GM23338 (cell line): ENCODE data around the gene AP2M1. TPM values are rescaled to one million over a fixed set of nuclear protein-coding genes. Genes with fewer than 3 reads are reported as not detected.

Experiments used
- ATAC-seq: fragments of 200-7000 bp; cut with Tn5 transposase; 3 replicates; pipeline ENCODE4 v1.9.1; 2020
- DNase-seq: peaks from one replicate; pipeline ENCODE4 v3.0.0-alpha.2; 2015; ENCODE audit warnings: low spot score
- H2AFZ ChIP-seq: fragments of 200-600 bp; sonication (generic); 2 replicates; pipeline ENCODE4 v1.8.0; 2016; ENCODE audit warnings: antibody characterized with exemption, mild to moderate bottlenecking, moderate library complexity
- H3F3A ChIP-seq: fragments of 200-600 bp; sonication (generic); replicated peaks from 2 replicates; pipeline ENCODE4 v1.8.0; 2017; ENCODE audit warnings: antibody characterized with exemption, mixed run types, low read depth
- H3K27ac ChIP-seq: fragments of 200-600 bp; sonication (generic); 2 replicates; pipeline ENCODE4 v1.6.1; 2016; ENCODE audit warnings: low read depth
- H3K27me3 ChIP-seq: fragments of 200-600 bp; sonication (generic); 2 replicates; pipeline ENCODE4 v1.8.0; 2016; ENCODE audit warnings: mild to moderate bottlenecking, mixed run types, moderate library complexity; ENCODE audit not compliant: insufficient read depth
- H3K36me3 ChIP-seq: fragments of 200-600 bp; sonication (generic); 2 replicates; pipeline ENCODE4 v1.8.0; 2016; ENCODE audit warnings: mild to moderate bottlenecking; ENCODE audit not compliant: insufficient read depth
- H3K4me1 ChIP-seq: fragments of 200-600 bp; sonication (generic); 2 replicates; pipeline ENCODE4 v1.8.0; 2016; ENCODE audit warnings: mild to moderate bottlenecking, moderate library complexity; ENCODE audit not compliant: insufficient read depth
- H3K4me2 ChIP-seq: fragments of 200-600 bp; sonication (generic); 2 replicates; pipeline ENCODE4 v1.7.1; 2017; ENCODE audit warnings: mixed run types
- H3K4me3 ChIP-seq: fragments of 200-600 bp; sonication (generic); 2 replicates; pipeline ENCODE4 v1.6.1; 2016; ENCODE audit warnings: mixed run types
- H3K79me2 ChIP-seq: fragments of 200-600 bp; sonication (generic); replicated peaks from 2 replicates; pipeline ENCODE4 v1.8.0; 2017; ENCODE audit warnings: mild to moderate bottlenecking; ENCODE audit not compliant: insufficient read depth
- H3K9me2 ChIP-seq: fragments of 200-600 bp; sonication (generic); 2 replicates; pipeline ENCODE4 v1.8.0; 2017; ENCODE audit not compliant: insufficient read depth
- H4K20me1 ChIP-seq: fragments of 200-600 bp; sonication (generic); replicated peaks from 2 replicates; pipeline ENCODE4 v1.8.0; 2017; ENCODE audit warnings: mild to moderate bottlenecking; ENCODE audit not compliant: insufficient read depth
- H3K27ac Mint-ChIP-seq: 2 replicates; pipeline ENCODE4 v1.8.0; 2020; ENCODE audit warnings: inconsistent platforms, mild to moderate bottlenecking, moderate library complexity, mixed read lengths
- H3K27me3 Mint-ChIP-seq: 3 replicates; pipeline ENCODE4 v1.8.0; 2022; ENCODE audit warnings: low read depth, mild to moderate bottlenecking, moderate library complexity, mixed read lengths, inconsistent platforms; ENCODE audit not compliant: insufficient read depth, poor library complexity
- H3K36me3 Mint-ChIP-seq: 3 replicates; pipeline ENCODE4 v1.8.0; 2021; ENCODE audit warnings: low read depth, mild to moderate bottlenecking, inconsistent platforms, moderate library complexity, mixed read lengths
- H3K4me1 Mint-ChIP-seq: 3 replicates; pipeline ENCODE4 v1.8.0; 2020; ENCODE audit warnings: mild to moderate bottlenecking, inconsistent platforms, mixed read lengths
- H3K4me3 Mint-ChIP-seq: 3 replicates; pipeline ENCODE4 v1.8.0; 2021; ENCODE audit warnings: moderate library complexity, mild to moderate bottlenecking, inconsistent platforms, mixed read lengths
- H3K9me3 Mint-ChIP-seq: 3 replicates; pipeline ENCODE4 v1.8.0; 2020; ENCODE audit warnings: moderate library complexity, mild to moderate bottlenecking, inconsistent platforms, mixed read lengths
- CREB1 ChIP-seq: fragments of 250-450 bp; sonication (Bioruptor Pico); IDR thresholded peaks from 2 replicates; pipeline ENCODE4 v1.5.0; 2020; ENCODE audit warnings: low read depth, mild to moderate bottlenecking, moderate library complexity
- EZH2 ChIP-seq: fragments of 200-600 bp; sonication (generic); IDR thresholded peaks from one replicate; pipeline ENCODE4 v1.8.0; 2017; ENCODE audit warnings: antibody characterized with exemption, mild to moderate bottlenecking, low read depth; ENCODE audit not compliant: unreplicated experiment
- EZH2phosphoT487 ChIP-seq: fragments of 200-600 bp; sonication (generic); IDR thresholded peaks from one replicate; pipeline ENCODE4 v1.8.1; 2018; ENCODE audit warnings: antibody characterized with exemption; ENCODE audit not compliant: unreplicated experiment
- JUNB ChIP-seq: IDR thresholded peaks from one replicate; pipeline ENCODE4 v1.6.1; 2016; ENCODE audit warnings: antibody characterized with exemption; ENCODE audit not compliant: unreplicated experiment
- NANOG ChIP-seq: IDR thresholded peaks from 2 replicates; pipeline ENCODE4 v1.6.1; 2016; ENCODE audit warnings: antibody characterized with exemption, borderline replicate concordance
- POLR2AphosphoS5 ChIP-seq: IDR thresholded peaks from 2 replicates; pipeline ENCODE4 v1.6.1; 2016; ENCODE audit warnings: antibody characterized with exemption, low read depth
- REST ChIP-seq: IDR thresholded peaks from one replicate; pipeline ENCODE4 v1.6.1; 2018; ENCODE audit warnings: antibody characterized with exemption; ENCODE audit not compliant: unreplicated experiment
- STAT1 ChIP-seq: IDR thresholded peaks from one replicate; pipeline ENCODE4 v1.6.1; 2016; ENCODE audit warnings: antibody characterized with exemption; ENCODE audit not compliant: unreplicated experiment
- ZNF114 ChIP-seq: fragments of 250-450 bp; sonication (Bioruptor Pico); IDR thresholded peaks from 2 replicates; pipeline ENCODE4 v1.5.0; 2020; ENCODE audit warnings: mild to moderate bottlenecking, moderate library complexity
- ZNF331 ChIP-seq: fragments of 250-450 bp; sonication (Bioruptor Pico); IDR thresholded peaks from 2 replicates; pipeline ENCODE4 v1.5.0; 2020; ENCODE audit warnings: low read depth, mild to moderate bottlenecking, moderate library complexity
- polyA plus RNA-seq: library from polyadenylated mRNA; unstranded; fragments of >200 nt; fragmentation: Nextera tagmentation; extraction: Ambion mirVana; gene quantifications from 2 replicates; pipeline ENCODE4 v1.2.1, GENCODE V29; 2016
- total RNA-seq: library from RNA; depleted of rRNA; stranded (reverse); fragments of >200 nt; shearing (Covaris generic); gene quantifications from 2 replicates; pipeline ENCODE4 v1.2.3, GENCODE V29; 2014
- TF ChIP-seq, protein P1 (sequence below): IDR thresholded peaks from 2 replicates; pipeline ENCODE4 v1.6.1; 2016; ENCODE audit warnings: antibody characterized with exemption
- TF ChIP-seq, protein P2 (sequence below), 2 experiments: fragments of 200-600 bp in 1 of 2; sonication (generic) in 1 of 2; conservative IDR thresholded peaks; 2 replicates each; pipeline versions ENCODE4 v1.5.1 to v1.6.1; 2016 to 2017; ENCODE audit warnings: antibody characterized with exemption in 2 of 2, low read depth in 2 of 2, mild to moderate bottlenecking in 2 of 2, moderate library complexity in 1 of 2
- TF ChIP-seq, protein P3 (sequence below): fragments of 250-450 bp; sonication (Bioruptor Pico); IDR thresholded peaks from 2 replicates; pipeline ENCODE4 v1.5.0; 2020; ENCODE audit warnings: mild to moderate bottlenecking, moderate library complexity

The AP2M1 gene
- total and polyA plus RNA-seq, 2 experiments from 2014 or later = 215 to 305 TPM

GRCh38 chr3:184177331-184177731, 2.7 kb downstream of the AP2M1 start:
- DNase-seq (no peak), ATAC-seq (no peak; the same call in 2 of the 3 replicates)
- peak overlapping the region; percentile 99 for H3K27ac Mint-ChIP-seq
- Histone ChIP-seq H3K79me2 (peaks cover 40% of the 10 kb centered on the region), H2AFZ (no peak overlapping the region), H3K4me1 (peaks cover 15% of the 10 kb centered on the region), H3K4me3 (peak overlapping the region; percentile 92; the same call in 1 of the 2 replicates), H3K4me2 (peak overlapping the region; percentile 97; the same call in 1 of the 2 replicates), H3F3A (0 out of 2 replicates have a peak, but pooled peaks cover 4% of the 10 kb centered on the region), H3K9me2 (no peaks in the 10 kb centered on the region), H3K27me3 (no peaks in the 10 kb centered on the region), H3K27ac (peak overlapping the region; percentile 97), H3K36me3 (peaks cover 20% of the 10 kb centered on the region), H4K20me1 (peaks cover 4% of the 10 kb centered on the region)
- peaks cover 58% of the 10 kb centered on the region for H3K36me3 Mint-ChIP-seq
- H3K9me3 Mint-ChIP-seq = no peaks in the 10 kb centered on the region
- peaks cover 28% of the 10 kb centered on the region for H3K4me1 Mint-ChIP-seq
- H3K27me3 Mint-ChIP-seq = peaks cover 3% of the 10 kb centered on the region
- H3K4me3 Mint-ChIP-seq = peak overlapping the region; percentile 98
- TF ChIP-seq ZNF331 = no peak
- no peak for TF ChIP-seq CREB1
- no peak for TF ChIP-seq ZNF114
- TF ChIP-seq, protein P1, sequence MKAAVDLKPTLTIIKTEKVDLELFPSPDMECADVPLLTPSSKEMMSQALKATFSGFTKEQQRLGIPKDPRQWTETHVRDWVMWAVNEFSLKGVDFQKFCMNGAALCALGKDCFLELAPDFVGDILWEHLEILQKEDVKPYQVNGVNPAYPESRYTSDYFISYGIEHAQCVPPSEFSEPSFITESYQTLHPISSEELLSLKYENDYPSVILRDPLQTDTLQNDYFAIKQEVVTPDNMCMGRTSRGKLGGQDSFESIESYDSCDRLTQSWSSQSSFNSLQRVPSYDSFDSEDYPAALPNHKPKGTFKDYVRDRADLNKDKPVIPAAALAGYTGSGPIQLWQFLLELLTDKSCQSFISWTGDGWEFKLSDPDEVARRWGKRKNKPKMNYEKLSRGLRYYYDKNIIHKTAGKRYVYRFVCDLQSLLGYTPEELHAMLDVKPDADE = no peak
- TF ChIP-seq POLR2AphosphoS5 = no peak
- TF ChIP-seq JUNB = no peak
- no peak for TF ChIP-seq EZH2
- TF ChIP-seq, protein P2, sequence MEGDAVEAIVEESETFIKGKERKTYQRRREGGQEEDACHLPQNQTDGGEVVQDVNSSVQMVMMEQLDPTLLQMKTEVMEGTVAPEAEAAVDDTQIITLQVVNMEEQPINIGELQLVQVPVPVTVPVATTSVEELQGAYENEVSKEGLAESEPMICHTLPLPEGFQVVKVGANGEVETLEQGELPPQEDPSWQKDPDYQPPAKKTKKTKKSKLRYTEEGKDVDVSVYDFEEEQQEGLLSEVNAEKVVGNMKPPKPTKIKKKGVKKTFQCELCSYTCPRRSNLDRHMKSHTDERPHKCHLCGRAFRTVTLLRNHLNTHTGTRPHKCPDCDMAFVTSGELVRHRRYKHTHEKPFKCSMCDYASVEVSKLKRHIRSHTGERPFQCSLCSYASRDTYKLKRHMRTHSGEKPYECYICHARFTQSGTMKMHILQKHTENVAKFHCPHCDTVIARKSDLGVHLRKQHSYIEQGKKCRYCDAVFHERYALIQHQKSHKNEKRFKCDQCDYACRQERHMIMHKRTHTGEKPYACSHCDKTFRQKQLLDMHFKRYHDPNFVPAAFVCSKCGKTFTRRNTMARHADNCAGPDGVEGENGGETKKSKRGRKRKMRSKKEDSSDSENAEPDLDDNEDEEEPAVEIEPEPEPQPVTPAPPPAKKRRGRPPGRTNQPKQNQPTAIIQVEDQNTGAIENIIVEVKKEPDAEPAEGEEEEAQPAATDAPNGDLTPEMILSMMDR (conservative IDR thresholded peaks at IDR 0.05; ENCODE audit: low read depth in 2 of 2) = no peak
- no peak for TF ChIP-seq STAT1
- TF ChIP-seq NANOG = no peak
- no peak for TF ChIP-seq EZH2phosphoT487
- no peak for TF ChIP-seq REST
- TF ChIP-seq, protein P3, sequence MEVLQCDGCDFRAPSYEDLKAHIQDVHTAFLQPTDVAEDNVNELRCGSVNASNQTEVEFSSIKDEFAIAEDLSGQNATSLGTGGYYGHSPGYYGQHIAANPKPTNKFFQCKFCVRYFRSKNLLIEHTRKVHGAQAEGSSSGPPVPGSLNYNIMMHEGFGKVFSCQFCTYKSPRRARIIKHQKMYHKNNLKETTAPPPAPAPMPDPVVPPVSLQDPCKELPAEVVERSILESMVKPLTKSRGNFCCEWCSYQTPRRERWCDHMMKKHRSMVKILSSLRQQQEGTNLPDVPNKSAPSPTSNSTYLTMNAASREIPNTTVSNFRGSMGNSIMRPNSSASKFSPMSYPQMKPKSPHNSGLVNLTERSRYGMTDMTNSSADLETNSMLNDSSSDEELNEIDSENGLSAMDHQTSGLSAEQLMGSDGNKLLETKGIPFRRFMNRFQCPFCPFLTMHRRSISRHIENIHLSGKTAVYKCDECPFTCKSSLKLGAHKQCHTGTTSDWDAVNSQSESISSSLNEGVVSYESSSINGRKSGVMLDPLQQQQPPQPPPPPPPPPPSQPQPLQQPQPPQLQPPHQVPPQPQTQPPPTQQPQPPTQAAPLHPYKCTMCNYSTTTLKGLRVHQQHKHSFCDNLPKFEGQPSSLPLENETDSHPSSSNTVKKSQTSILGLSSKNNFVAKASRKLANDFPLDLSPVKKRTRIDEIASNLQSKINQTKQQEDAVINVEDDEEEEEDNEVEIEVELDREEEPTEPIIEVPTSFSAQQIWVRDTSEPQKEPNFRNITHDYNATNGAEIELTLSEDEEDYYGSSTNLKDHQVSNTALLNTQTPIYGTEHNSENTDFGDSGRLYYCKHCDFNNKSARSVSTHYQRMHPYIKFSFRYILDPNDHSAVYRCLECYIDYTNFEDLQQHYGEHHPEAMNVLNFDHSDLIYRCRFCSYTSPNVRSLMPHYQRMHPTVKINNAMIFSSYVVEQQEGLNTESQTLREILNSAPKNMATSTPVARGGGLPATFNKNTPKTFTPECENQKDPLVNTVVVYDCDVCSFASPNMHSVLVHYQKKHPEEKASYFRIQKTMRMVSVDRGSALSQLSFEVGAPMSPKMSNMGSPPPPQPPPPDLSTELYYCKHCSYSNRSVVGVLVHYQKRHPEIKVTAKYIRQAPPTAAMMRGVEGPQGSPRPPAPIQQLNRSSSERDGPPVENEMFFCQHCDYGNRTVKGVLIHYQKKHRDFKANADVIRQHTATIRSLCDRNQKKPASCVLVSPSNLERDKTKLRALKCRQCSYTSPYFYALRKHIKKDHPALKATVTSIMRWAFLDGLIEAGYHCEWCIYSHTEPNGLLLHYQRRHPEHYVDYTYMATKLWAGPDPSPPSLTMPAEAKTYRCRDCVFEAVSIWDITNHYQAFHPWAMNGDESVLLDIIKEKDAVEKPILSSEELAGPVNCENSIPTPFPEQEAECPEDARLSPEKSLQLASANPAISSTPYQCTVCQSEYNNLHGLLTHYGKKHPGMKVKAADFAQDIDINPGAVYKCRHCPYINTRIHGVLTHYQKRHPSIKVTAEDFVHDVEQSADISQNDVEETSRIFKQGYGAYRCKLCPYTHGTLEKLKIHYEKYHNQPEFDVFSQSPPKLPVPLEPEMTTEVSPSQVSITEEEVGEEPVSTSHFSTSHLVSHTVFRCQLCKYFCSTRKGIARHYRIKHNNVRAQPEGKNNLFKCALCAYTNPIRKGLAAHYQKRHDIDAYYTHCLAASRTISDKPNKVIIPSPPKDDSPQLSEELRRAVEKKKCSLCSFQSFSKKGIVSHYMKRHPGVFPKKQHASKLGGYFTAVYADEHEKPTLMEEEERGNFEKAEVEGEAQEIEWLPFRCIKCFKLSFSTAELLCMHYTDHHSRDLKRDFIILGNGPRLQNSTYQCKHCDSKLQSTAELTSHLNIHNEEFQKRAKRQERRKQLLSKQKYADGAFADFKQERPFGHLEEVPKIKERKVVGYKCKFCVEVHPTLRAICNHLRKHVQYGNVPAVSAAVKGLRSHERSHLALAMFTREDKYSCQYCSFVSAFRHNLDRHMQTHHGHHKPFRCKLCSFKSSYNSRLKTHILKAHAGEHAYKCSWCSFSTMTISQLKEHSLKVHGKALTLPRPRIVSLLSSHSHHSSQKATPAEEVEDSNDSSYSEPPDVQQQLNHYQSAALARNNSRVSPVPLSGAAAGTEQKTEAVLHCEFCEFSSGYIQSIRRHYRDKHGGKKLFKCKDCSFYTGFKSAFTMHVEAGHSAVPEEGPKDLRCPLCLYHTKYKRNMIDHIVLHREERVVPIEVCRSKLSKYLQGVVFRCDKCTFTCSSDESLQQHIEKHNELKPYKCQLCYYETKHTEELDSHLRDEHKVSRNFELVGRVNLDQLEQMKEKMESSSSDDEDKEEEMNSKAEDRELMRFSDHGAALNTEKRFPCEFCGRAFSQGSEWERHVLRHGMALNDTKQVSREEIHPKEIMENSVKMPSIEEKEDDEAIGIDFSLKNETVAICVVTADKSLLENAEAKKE (CRISPR knock-in tag) = no peak
